A204.1 (cell line): ENCODE data around the gene SIGLEC14.
A peak's percentile ranks its signal among the peaks of the same experiment; 100 is the strongest.
"Not testable (repeated sequence)": the region's sequence is repeated elsewhere in the genome, so short reads cannot be mapped to it uniquely, and the experiment has no call there.

ENCODE experiments used
- FAIRE-seq: peaks from 2 replicates; lab custom pipeline; 2012; peaks lifted over from hg19 to GRCh38; lab: Jason Lieb, UNC

SIGLEC14 gene

GRCh38 chr19:51668216-51668615, 21.6 kb upstream of the SIGLEC14 start:
- FAIRE-seq = no peak

GRCh38 chr19:51664997-51665396, 18.4 kb upstream of the SIGLEC14 start:
- FAIRE-seq = no peak

- no peak for FAIRE-seq
These were observed 17.5 kb upstream of the SIGLEC14 start for GRCh38 chr19:51664131-51664530.

- no peak for FAIRE-seq
These were observed 17.0 kb upstream of the SIGLEC14 start for GRCh38 chr19:51663650-51664049.

- peak; percentile 94 for FAIRE-seq
These were observed 14.5 kb upstream of the SIGLEC14 start for GRCh38 chr19:51660975-51661600.

- no peak for FAIRE-seq
These were observed 8.2 kb upstream of the SIGLEC14 start for GRCh38 chr19:51654783-51655182.

- FAIRE-seq = no peak
These were observed 6.5 kb upstream of the SIGLEC14 start for GRCh38 chr19:51653162-51653561.

GRCh38 chr19:51652266-51652665, 5.6 kb upstream of the SIGLEC14 start:
- no peak for FAIRE-seq

- FAIRE-seq = no peak
These were observed 4.7 kb upstream of the SIGLEC14 start for GRCh38 chr19:51651216-51651846.

- no peak for FAIRE-seq
These were observed 693 bp upstream of the SIGLEC14 start for GRCh38 chr19:51647318-51647717.

GRCh38 chr19:51644636-51645271, 1.9 kb downstream of the SIGLEC14 start:
- FAIRE-seq = no peak

GRCh38 chr19:51641648-51642047, 5.0 kb downstream of the SIGLEC14 start:
- FAIRE-seq = no peak

GRCh38 chr19:51640386-51640785, 6.2 kb downstream of the SIGLEC14 start:
- no peak for FAIRE-seq

GRCh38 chr19:51639916-51640315, 6.7 kb downstream of the SIGLEC14 start:
- FAIRE-seq = no peak

GRCh38 chr19:51637362-51637978, 9.2 kb downstream of the SIGLEC14 start:
- no peak for FAIRE-seq

GRCh38 chr19:51632126-51632525, 14.5 kb downstream of the SIGLEC14 start:
- no peak for FAIRE-seq

- FAIRE-seq = not testable (repeated sequence)
These were observed 16.3 kb downstream of the SIGLEC14 start, which contains the start of gene SIGLEC5 for GRCh38 chr19:51630315-51630714. TSS of gene SIGLEC5 (minus strand) at chr19:51630401. CDS start at chr19:51630335, 66 bp downstream.

- no peak for FAIRE-seq
These were observed 18.3 kb downstream of the SIGLEC14 start for GRCh38 chr19:51628153-51628939.

GRCh38 chr19:51627491-51628138, 19.0 kb downstream of the SIGLEC14 start:
- no peak for FAIRE-seq

- no peak for FAIRE-seq
These were observed 19.9 kb downstream of the SIGLEC14 start for GRCh38 chr19:51626675-51627074.

GRCh38 chr19:51621178-51621577, 25.4 kb downstream of the SIGLEC14 start:
- no peak for FAIRE-seq

GRCh38 chr19:51615991-51616390, 30.6 kb downstream of the SIGLEC14 start:
- no peak for FAIRE-seq
